ENCODE results near the gene PLET1.

DNA sequence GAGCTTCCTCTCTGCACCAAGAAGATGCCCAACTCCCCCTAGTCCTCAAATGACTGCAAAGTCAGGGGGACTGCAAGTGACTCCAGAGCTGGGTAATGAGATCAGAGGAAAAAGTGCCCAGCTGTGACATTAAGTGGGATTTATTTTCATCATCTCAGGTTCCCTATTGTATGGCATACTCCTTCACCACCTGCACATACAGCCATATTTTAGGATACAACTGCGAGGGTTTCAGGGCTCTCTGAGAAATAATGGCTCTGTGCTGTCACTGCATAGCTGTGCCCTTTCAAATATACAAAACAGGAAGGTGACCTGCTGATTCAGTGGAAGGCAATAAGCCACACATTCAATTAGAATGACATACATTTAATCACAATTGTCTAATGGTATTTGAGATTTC, 45.6 kb upstream of the PLET1 start:
- TF ChIP-seq EP300 (IDR thresholded peaks at IDR 0.05) (no peak), CTCF (IDR thresholded peaks at IDR 0.05) (no peak)

All from suprapubic skin (tissue), 3 donors.